Activated T-cell treated with anti-CD3 and anti-CD28 coated beads, Interleukin-2, amount 50 U/mL, for 24 hours (primary cell): ENCODE results near the gene GRK5.
"Not testable (repeated sequence)": the region's sequence is repeated elsewhere in the genome, so short reads cannot be mapped to it uniquely, and the experiment has no call there.

ENCODE experiments used
- DNase-seq: peaks from one replicate; pipeline ENCODE4 v3.0.0-alpha.2; 2020
- H3K27ac Mint-ChIP-seq: 2 replicates; pipeline ENCODE4 v1.8.0; 2020; ENCODE audit warnings: mild to moderate bottlenecking, mixed read lengths
- H3K27me3 Mint-ChIP-seq: 2 replicates; pipeline ENCODE4 v1.8.0; 2020; ENCODE audit warnings: mixed read lengths
- H3K36me3 Mint-ChIP-seq: 2 replicates; pipeline ENCODE4 v1.8.0; 2020; ENCODE audit warnings: low read depth, mixed read lengths
- H3K4me1 Mint-ChIP-seq: 2 replicates; pipeline ENCODE4 v1.8.0; 2020; ENCODE audit warnings: low read depth, mixed read lengths
- H3K4me3 Mint-ChIP-seq: 2 replicates; pipeline ENCODE4 v1.8.0; 2020; ENCODE audit warnings: mild to moderate bottlenecking, moderate library complexity, mixed read lengths
- H3K9me3 Mint-ChIP-seq: 2 replicates; pipeline ENCODE4 v1.8.0; 2020; ENCODE audit warnings: mixed read lengths

Gene GRK5

DNA sequence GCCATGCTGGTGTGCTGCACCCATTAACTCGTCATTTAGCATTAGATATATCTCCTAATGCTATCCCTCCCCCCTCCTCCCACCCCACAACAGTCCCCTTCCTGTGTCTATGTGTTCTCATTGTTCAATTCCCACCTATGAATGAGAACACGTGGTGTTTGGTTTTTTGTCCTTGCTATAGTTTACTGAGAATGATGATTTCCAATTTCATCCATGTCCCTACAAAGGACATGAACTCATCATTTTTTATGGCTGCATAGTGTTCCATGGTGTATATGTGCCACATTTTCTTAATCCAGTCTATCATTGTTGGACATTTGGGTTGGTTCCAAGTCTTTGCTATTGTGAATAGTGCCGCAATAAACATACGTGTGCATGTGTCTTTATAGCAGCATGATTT is 68.8 kb downstream of the GRK5 start:
- not testable (repeated sequence) for H3K27ac Mint-ChIP-seq, H3K27me3 Mint-ChIP-seq, DNase-seq, H3K36me3 Mint-ChIP-seq, H3K4me3 Mint-ChIP-seq, H3K9me3 Mint-ChIP-seq
- peaks cover 42% of the 10 kb centered on the region for H3K4me1 Mint-ChIP-seq

DNA sequence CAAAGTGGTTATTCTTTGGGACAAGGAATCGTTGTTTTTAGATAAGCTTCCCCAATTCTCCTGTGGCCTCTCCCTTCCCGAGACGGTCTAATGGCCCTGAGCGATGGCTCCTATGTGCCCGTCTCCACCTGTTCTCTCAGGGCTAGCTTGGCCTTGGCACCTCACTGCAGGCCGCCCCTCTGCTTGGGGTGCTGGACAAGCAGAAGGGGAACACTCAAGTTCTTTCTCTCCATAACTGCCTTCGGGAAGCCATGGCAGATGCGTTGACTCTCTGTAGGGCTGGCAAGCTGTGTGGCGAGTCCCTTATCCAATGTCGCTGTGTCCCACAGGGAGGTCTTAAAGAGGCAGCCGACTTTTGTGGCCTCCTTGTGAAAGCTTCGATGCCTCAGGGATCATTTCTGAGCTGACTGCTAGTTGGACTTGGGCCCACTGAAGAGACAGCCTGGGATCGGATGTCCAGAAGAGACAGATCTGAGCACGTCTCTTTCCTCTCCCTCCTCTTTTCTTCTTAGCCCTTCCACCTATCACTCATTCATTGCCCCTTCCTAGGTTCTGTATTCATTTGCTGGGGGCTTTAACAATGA is 70.8 kb downstream of the GRK5 start:
- no peak for DNase-seq
- Mint-ChIP-seq H3K4me1 (peaks cover 33% of the 10 kb centered on the region), H3K9me3 (no peaks in the 10 kb centered on the region), H3K27me3 (no peaks in the 10 kb centered on the region), H3K4me3 (no peak overlapping the region), H3K36me3 (no peaks in the 10 kb centered on the region), H3K27ac (no peak overlapping the region)

DNA sequence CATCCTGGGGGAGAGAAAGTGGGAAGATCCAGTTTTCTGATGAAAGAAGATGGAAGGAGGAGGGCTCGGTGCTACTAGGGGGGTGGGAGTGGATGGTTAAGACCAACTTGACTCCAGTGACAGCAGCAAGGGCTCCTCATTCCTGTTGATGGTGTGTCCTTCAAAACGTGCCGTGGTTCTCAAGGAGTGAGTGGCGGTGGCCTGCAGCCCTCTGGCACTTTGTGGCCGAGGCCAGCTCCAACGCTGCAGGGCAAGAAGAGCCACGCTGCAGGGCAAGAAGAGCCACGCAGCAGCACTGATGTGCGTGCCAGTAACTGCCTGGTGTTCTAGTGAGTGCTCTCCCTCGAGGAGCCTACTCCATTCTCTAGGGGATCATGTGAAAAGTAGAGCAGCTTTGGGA is 72.1 kb downstream of the GRK5 start:
- DNase-seq: no peak
- Mint-ChIP-seq H3K27me3 (no peaks in the 10 kb centered on the region), H3K36me3 (no peaks in the 10 kb centered on the region), H3K4me3 (no peak overlapping the region), H3K27ac (no peak overlapping the region), H3K9me3 (no peaks in the 10 kb centered on the region), H3K4me1 (peaks cover 38% of the 10 kb centered on the region)

DNA sequence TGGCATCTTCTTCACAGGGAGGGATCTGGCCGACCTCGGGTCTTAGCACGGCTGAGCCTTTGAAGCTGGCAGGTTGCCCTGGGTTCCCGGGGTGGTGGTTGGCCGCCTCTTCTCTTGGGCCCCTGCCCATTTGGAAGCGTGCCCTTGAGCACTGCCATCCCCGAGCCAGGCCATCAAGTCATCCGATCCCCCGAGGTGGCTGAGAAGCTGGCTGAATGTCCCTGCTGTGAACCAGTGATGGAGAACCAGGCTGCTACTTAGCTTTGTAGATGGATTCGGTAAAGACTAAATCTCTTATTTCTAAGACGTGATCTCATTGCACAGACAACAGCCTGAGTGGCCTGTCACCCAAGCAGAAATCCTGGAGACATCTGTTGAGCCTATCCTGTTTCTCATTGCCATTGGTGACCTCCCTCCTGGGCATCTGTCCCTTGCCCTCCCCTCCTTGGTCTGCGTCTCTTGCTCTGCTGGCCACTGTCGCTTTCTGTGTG is 74.3 kb downstream of the GRK5 start:
- H3K4me3 Mint-ChIP-seq: no peak overlapping the region
- H3K27me3 Mint-ChIP-seq: no peaks in the 10 kb centered on the region
- no peak for DNase-seq
- H3K36me3 Mint-ChIP-seq: no peaks in the 10 kb centered on the region
- no peak overlapping the region for H3K27ac Mint-ChIP-seq
- no peaks in the 10 kb centered on the region for H3K9me3 Mint-ChIP-seq
- peaks cover 48% of the 10 kb centered on the region for H3K4me1 Mint-ChIP-seq

DNA sequence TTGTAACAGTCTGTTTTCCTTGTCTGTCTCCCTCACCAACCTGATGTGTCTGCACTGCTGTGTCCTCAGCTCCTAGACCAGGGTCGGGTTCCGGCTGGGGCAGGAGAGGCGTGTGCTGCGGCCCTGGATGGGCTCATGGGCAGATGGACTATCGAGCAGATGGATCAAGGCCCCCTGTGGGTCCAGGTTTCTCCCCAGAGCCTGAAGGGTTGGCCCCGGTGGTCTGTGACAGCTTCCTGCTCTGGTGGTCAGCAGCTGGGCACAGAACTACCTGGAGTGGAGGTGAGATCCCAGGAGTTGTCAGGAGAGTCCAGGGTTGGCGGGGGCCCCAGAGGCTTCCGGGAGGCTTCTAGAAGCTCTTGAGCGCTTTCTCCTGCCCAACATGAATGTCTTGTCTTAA is 75.1 kb downstream of the GRK5 start:
- H3K27me3 Mint-ChIP-seq: no peaks in the 10 kb centered on the region
- no peak overlapping the region for H3K27ac Mint-ChIP-seq
- H3K4me1 Mint-ChIP-seq: peaks cover 52% of the 10 kb centered on the region
- no peaks in the 10 kb centered on the region for H3K9me3 Mint-ChIP-seq
- no peak overlapping the region for H3K4me3 Mint-ChIP-seq
- H3K36me3 Mint-ChIP-seq: no peaks in the 10 kb centered on the region
- DNase-seq: no peak

DNA sequence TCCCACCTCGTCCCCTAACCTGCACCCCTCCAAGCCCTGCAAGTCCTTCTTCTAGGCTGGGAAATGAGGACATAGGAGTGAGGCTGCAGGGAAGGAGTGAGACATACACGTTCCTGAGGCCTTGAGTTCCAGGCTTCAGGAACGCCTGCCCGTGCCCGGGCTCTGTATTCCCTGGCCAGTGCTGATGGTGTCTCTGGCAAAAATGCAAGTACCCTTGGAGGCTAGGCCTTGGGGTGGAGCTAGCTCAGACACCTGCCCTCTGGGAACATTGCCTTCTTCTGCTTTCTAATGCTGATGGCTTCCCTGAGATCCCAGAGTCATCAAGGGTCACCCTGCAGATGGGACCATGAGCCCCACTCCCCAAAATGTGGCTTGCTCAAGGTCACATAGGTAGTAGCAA is 76.0 kb downstream of the GRK5 start:
- Mint-ChIP-seq H3K9me3 (no peaks in the 10 kb centered on the region), H3K4me3 (no peak overlapping the region), H3K27me3 (no peaks in the 10 kb centered on the region), H3K27ac (no peak overlapping the region), H3K4me1 (peaks cover 61% of the 10 kb centered on the region), H3K36me3 (no peaks in the 10 kb centered on the region)
- DNase-seq: no peak

DNA sequence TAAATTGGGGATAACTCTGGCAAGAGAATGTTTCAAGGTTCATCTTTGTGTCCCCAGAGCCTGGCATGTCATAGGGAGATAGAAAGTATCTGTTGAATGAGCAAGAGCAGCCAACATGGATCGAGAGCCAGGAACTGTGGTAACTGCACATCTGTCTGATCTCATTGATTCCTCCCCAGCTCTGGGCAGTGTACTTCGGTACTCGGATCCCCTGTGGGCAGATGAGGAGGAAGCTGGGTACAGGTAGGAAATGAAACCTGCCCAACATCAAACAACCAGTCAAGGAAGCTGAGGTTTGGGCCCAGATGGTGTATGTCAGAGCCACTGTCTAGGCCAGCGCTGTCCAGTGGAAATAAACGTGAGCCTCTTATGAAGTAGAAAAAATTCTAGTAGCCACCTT is 76.4 kb downstream of the GRK5 start:
- H3K36me3 Mint-ChIP-seq: no peaks in the 10 kb centered on the region
- no peaks in the 10 kb centered on the region for H3K9me3 Mint-ChIP-seq
- no peaks in the 10 kb centered on the region for H3K27me3 Mint-ChIP-seq
- no peak overlapping the region for H3K4me3 Mint-ChIP-seq
- H3K27ac Mint-ChIP-seq: peak overlapping the region; percentile 59
- DNase-seq: no peak
- H3K4me1 Mint-ChIP-seq: peaks cover 65% of the 10 kb centered on the region

DNA sequence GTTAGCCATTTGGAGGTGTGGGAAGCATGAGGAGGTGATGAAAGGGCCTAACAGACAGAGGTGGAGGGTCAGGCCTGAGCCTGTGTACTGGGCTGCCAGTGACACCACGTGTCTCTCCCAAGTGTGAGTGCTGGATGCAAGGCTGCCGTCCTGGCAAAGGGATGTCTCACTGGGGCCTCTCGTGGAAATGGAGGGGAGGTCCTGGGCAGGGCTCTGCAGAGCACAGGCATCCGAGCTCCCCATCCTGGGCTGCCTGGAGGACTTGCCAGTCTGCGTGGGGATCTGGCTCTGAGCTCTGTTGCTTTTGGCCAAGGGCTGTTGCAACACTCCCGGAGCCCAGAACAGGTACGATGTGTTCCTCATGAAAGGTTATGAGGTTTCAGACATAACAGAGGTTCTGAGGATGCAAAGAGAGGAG is 77.3 kb downstream of the GRK5 start:
- Mint-ChIP-seq H3K27ac (peak overlapping the region; percentile 88), H3K36me3 (no peaks in the 10 kb centered on the region), H3K9me3 (no peaks in the 10 kb centered on the region), H3K4me1 (peaks cover 71% of the 10 kb centered on the region), H3K4me3 (peak overlapping the region; percentile 63), H3K27me3 (no peaks in the 10 kb centered on the region)
- no peak for DNase-seq

DNA sequence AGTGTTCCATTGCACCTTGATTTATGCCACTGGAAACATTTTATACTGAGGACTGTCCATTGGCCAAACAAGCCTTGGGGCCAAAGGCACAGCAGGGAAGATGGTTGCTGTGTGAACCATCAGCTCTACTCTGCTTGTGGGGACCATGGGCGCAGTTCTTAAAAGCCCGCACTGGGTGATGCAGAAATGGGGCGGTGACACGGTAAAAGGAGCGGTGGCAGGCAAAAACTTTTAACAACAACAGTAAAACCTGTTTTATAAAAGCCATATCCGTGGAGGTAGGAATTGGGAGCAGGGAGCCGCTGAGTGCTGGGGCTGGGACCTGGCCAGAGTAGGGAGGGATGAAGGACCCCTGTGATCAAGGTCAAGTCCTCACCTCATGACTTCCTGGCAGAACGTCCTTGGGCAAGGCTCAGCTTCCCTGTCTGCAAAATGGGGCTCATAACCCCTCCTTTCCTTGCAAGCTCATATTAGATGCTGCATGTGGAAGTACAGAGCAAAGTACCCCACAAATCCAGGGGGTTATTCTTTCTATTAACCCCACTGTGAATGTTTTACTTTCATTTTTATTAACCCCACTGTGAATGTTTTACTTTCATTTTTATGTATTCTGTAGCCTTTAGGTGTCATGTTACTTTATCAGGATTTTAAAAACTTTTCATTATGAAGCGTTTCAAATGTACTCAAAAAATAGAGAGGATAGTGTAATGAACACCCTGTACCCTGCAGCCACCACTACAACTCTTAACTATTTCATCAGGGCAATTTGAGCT is 78.3 kb downstream of the GRK5 start:
- no peaks in the 10 kb centered on the region for H3K9me3 Mint-ChIP-seq
- H3K4me1 Mint-ChIP-seq: peaks cover 74% of the 10 kb centered on the region
- no peaks in the 10 kb centered on the region for H3K27me3 Mint-ChIP-seq
- no peak for DNase-seq
- H3K36me3 Mint-ChIP-seq: no peaks in the 10 kb centered on the region
- H3K27ac Mint-ChIP-seq: peak overlapping the region; percentile 88
- peak overlapping the region; percentile 63 for H3K4me3 Mint-ChIP-seq

DNA sequence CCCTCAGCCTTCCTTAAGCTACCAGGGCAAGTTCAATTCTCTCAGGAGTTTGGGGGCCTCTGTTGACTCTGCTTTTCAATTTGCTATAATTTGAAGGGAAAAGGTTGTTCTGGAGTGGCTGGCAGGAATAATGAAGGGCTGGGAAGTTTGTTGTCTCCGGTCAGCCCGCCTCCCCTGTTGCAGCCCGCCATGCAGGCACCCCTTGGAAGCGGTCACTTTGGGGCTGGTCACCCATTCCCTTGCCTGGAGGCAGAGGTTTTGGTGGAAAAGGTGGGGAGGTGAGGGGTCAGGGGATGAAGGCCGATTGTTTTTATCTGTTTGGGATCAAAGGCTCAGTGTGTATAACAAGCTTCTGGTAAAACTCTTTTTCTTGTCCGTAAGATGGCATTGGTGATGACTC is 79.1 kb downstream of the GRK5 start:
- H3K4me1 Mint-ChIP-seq: peaks cover 74% of the 10 kb centered on the region
- no peaks in the 10 kb centered on the region for H3K9me3 Mint-ChIP-seq
- H3K4me3 Mint-ChIP-seq: peak overlapping the region; percentile 63
- peak overlapping the region; percentile 88 for H3K27ac Mint-ChIP-seq
- H3K27me3 Mint-ChIP-seq: no peaks in the 10 kb centered on the region
- no peaks in the 10 kb centered on the region for H3K36me3 Mint-ChIP-seq
- no peak for DNase-seq

DNA sequence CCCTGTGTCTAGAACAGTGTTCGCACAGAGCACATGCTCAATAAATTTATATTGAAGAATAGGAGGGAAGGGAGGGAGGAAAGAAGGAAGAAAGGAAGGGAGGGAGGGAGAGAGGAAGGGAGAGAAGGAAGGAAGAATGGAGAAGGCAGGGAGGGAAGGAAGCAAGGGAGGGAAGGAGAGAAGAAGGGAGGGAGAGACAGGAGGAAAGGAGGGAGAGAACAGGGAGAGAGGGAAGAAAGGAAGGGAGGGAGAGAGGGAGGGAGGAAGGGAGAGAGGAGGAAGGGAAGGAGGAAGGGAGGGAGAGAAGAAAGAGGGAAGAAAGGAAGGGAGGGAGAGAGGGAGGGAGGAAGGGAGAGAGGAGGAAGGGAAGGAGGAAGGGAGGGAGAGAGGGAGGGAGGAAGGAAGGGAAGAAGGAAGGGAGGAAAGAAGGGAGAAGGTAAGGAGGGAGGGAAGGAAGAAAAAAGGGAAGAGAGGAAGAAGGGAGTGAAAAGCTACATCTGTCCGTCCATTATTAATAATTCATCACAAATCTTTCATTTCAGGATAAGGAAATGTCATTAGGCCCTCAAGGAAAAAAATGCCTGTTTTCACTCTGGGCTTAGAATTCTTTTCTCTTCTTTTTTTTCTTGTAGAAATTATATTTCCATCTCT is 79.7 kb downstream of the GRK5 start:
- no peak for DNase-seq
- Mint-ChIP-seq H3K36me3 (no peaks in the 10 kb centered on the region), H3K9me3 (no peaks in the 10 kb centered on the region), H3K4me1 (peaks cover 78% of the 10 kb centered on the region), H3K27me3 (no peaks in the 10 kb centered on the region), H3K27ac (peak overlapping the region; percentile 88), H3K4me3 (no peak overlapping the region)

DNA sequence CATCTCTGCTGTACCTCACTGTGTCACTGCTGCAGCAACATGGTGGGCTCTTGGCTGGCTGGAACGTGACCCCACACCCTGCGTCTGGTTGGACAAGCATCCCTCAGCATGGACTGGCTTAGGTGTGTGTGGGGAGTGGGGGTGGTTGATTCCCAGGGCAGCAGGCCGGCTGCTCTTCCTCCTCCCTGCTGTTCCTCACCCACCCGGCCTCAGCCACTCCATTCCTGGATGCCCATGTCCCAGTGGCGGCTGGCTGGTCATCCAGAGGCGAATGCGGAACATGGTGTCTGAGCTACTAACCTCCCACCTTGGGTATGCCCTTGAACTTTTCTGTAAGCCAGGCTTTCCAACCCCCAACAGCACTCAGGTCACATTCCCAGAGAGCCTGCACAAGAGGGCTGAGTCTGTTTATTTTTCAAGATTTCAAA is 81.2 kb downstream of the GRK5 start:
- H3K36me3 Mint-ChIP-seq: no peaks in the 10 kb centered on the region
- no peak overlapping the region for H3K27ac Mint-ChIP-seq
- H3K4me1 Mint-ChIP-seq: peaks cover 86% of the 10 kb centered on the region
- no peaks in the 10 kb centered on the region for H3K27me3 Mint-ChIP-seq
- H3K4me3 Mint-ChIP-seq: no peak overlapping the region
- no peak for DNase-seq
- no peaks in the 10 kb centered on the region for H3K9me3 Mint-ChIP-seq

DNA sequence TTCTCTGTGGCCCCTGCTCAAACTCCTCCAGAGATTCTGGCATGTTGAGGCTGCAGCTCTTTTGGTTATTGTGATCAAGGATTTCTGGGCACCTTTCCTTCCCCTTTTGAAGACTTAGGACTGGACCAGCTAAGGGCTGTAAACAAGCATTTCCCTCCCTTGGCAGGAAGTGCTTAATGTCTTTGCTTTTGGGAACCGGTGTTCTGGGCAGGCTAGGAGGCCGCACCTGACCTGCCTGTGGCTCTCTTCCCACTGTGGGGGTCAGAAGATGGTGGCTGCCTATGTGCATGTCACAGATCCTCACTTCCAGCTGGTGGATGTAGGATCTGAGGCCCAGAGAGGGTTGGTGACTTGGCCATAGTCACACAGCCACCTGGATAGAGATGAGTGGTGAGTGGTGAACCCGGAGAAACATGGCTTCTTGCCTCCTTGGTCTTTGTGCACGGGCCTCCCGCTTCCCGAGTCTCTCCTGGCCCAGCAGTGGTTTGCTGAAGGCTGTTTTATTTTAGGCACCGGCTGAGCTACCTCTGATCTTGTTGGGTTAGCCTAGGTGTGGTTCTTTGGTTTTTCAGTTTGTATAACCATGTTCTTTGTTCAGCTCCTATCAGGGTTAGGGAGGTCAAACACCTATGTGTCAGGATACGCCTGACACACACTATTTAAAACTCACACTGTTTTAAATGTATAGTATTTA is 82.0 kb downstream of the GRK5 start:
- peaks cover 83% of the 10 kb centered on the region for H3K4me1 Mint-ChIP-seq
- no peaks in the 10 kb centered on the region for H3K9me3 Mint-ChIP-seq
- peak overlapping the region; percentile 66 for H3K27ac Mint-ChIP-seq
- no peak overlapping the region for H3K4me3 Mint-ChIP-seq
- DNase-seq: no peak
- no peaks in the 10 kb centered on the region for H3K27me3 Mint-ChIP-seq
- H3K36me3 Mint-ChIP-seq: no peaks in the 10 kb centered on the region

DNA sequence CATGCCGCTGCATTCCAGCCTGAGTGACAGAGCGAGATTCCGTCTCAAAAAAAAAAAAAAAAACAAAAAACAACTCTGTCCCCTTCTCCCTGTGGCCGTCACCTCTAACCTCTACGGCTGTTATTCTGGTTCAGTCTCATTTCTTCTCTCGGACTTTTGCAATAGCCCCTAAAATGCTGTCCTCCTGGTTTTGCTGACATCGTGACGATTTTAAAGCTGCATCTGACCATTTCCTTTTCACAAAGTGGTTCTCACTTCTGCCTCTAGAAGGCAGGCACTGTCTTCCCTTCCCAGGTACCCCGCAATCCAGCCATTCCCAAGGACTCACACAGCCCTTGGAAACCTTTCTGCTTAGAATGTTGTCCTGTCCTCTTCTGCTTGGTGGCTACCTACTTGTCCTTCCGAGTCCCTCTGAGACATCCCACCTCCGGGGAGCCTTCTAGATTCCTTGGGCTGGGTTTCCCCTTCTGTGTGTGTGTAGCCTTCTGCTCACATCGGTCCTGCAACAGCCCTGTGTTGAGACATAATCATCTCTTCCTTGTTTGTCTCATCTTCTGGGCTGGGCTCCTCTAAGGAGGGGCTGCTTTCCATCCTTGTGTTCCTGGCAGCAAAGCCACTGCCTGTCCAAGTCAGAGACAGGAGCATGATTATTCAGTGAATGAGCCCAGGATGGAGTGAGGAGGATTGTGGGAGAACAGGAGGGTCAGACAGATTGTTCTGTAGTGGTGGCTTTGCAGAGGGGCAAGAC is 83.1 kb downstream of the GRK5 start:
- DNase-seq: no peak
- peaks cover 72% of the 10 kb centered on the region for H3K4me1 Mint-ChIP-seq
- no peak overlapping the region for H3K4me3 Mint-ChIP-seq
- H3K27ac Mint-ChIP-seq: peak overlapping the region; percentile 48
- no peaks in the 10 kb centered on the region for H3K27me3 Mint-ChIP-seq
- no peaks in the 10 kb centered on the region for H3K36me3 Mint-ChIP-seq
- H3K9me3 Mint-ChIP-seq: no peaks in the 10 kb centered on the region
